ENCODE measurements around the gene FHOD3.

DNA sequence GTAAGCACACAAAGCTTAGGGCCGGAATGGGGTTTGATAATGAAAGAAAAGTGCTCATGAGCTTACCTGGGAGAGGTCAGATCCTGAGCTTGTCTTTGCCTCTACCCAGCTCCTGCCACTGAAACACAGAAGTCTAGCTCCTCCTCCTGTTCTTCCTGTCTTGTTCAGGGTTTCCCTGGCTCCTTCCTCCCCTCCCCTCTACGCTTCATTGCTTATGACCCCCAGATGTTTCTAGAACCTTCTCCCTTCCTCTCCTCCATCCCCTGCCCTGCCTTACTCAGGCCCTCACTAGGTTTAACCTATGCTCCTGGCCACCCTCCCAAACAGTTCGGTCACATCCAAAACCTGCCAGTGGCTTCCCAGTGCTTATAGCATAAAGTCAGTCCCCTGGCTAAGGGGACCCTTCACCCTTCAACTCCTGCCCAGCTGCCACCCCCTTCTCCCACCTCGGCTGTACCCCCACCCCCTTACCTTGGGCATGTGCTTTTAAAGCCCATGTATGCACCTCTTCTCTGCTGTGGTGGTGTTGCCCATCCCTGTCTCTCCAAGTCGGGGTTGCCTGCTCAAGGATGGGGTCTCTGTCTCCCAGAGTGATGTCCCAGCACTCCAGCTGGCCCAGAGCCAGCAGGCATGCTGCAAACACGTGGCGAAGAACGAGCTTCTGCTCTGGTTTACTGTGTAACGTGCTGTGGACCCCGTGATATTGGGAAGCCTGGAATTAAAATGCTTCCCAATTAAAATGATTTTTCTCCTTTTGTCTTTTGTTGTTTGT is 297.7 kb downstream of the FHOD3 start:
- TF ChIP-seq REST (IDR thresholded peaks at IDR 0.05; ENCODE audit: low read depth) (no peak), RAD21 (IDR thresholded peaks at IDR 0.05; ENCODE audit: low read depth) (no peak), MAX (IDR thresholded peaks at IDR 0.05) (no peak), TEAD4 (IDR thresholded peaks at IDR 0.05) (no peak), EP300 (IDR thresholded peaks at IDR 0.05; ENCODE audit: borderline replicate concordance) (no peak), FOXM1 (IDR thresholded peaks at IDR 0.05; ENCODE audit: borderline replicate concordance, low read depth) (no peak), TAF1 (IDR thresholded peaks at IDR 0.05; ENCODE audit: low read depth) (no peak), CREB1 (IDR thresholded peaks at IDR 0.05; ENCODE audit: low read depth) (no peak)
- TF ChIP-seq, protein P1, sequence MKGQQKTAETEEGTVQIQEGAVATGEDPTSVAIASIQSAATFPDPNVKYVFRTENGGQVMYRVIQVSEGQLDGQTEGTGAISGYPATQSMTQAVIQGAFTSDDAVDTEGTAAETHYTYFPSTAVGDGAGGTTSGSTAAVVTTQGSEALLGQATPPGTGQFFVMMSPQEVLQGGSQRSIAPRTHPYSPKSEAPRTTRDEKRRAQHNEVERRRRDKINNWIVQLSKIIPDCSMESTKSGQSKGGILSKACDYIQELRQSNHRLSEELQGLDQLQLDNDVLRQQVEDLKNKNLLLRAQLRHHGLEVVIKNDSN (IDR thresholded peaks at IDR 0.05): no peak

Data from Ishikawa (cell line).